Measurements from ENCODE around the gene SLAMF8. TPM values are rescaled to one million over a fixed set of nuclear protein-coding genes. Genes with fewer than 3 reads are reported as not detected.

SLAMF8 gene
- total and polyA plus RNA-seq, 7 experiments from 2014 or later, result 0.27 to 1.7 (median 1.3) TPM; not detected in 2

DNA sequence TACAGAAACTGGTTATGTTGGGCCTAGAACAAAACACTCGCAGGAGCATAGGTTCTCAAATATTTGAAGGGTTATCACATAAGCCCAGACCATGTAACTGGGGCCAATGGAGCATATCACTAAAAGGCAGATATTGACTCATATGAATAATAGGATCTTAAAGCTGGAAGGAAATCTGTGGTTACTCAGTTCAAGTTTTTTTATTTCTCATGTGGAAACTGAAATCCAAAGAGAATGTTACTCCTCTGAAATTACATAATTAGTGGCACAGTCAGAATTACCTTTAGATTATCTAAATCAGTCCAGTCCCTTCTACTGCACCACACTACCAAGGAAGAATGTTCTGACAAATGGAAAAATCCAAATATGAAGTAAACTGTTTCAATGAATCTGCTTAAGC lies 12.0 kb downstream of the SLAMF8 start:
- no peaks in the 10 kb centered on the region for H3K36me3 ChIP-seq (ENCODE audit: control insufficient read depth in 2 of 3, insufficient read depth in 3 of 3, low read length in 3 of 3)
- H3K27me3 ChIP-seq (ENCODE audit: control insufficient read depth in 2 of 2, insufficient read depth in 2 of 2, low read length in 2 of 2), result no peaks in the 10 kb centered on the region
- no peaks in the 10 kb centered on the region for H3K4me1 ChIP-seq (ENCODE audit: control insufficient read depth in 2 of 2, insufficient read depth in 2 of 2, low read length in 2 of 2)
- Mint-ChIP-seq H3K27ac (peak overlapping the region in 2 of 9 donors; percentile 6 to 53), H3K4me3 (no peak overlapping the region), H3K27me3 (peaks cover 0 to 25% (median 0%) of the 10 kb centered on the region in 5 donors), H3K4me1 (peaks cover 0 to 5% (median 0%) of the 10 kb centered on the region in 7 donors), H3K9me3 (no peaks in the 10 kb centered on the region), H3K36me3 (peaks cover 0 to 26% (median 10%) of the 10 kb centered on the region in 5 donors)
- no peak for ATAC-seq
- no peak for DNase-seq
- ChIA-PET CTCF (no interaction called here), POLR2A (no interaction called here)
- H3K4me3 ChIP-seq (ENCODE audit: low read length), result no peak overlapping the region
- intact Hi-C loops (cut with micrococcal nuclease), result no loop called here
- H3K9me3 ChIP-seq (ENCODE audit: control insufficient read depth in 2 of 3, low read length in 3 of 3), result no peaks in the 10 kb centered on the region
- no peak overlapping the region for H3K27ac ChIP-seq (ENCODE audit: low read depth, low read length)

DNA sequence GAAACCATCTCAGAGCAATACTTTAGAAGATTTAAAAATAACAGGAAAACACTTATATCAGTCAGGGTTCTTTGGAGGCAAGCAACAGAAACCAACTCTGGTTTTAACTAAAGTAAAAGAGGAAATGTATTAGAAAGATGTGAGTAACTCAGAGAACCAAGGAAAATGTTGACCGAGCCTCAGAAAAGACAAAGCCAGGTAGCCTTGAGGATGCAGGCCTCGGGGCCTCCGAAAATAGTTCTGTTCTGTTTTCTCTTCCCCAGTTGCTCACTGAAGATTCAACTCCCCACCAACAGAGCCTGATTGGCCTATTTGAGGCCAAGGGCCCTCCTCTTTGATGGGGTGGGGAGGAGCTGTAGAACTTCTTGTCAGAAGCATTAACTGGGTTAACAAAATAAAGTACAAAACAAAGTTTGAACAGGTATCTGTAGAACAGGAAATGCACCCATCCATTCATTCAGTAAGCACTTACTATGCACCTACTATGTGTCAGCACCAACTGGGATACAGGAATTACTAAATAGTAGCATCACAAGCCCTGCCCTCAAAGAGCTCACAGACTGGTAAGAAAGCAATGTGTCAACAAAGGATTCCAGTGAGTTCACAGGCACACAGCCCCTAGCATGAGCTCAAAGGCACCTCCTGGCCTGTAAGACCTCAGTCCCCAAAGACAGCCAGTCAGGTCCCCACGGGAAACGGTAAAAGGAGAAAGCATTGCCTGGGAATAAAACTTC lies 12.6 kb downstream of the SLAMF8 start:
- Mint-ChIP-seq H3K9me3 (no peaks in the 10 kb centered on the region), H3K36me3 (peaks cover 0 to 26% (median 10%) of the 10 kb centered on the region in 5 donors), H3K4me1 (peaks cover 0 to 5% (median 0%) of the 10 kb centered on the region in 7 donors), H3K4me3 (no peak overlapping the region), H3K27me3 (peaks cover 0 to 28% (median 0%) of the 10 kb centered on the region in 5 donors), H3K27ac (peak overlapping the region in 1 of 9 donors; percentile 53)
- POLR2A ChIA-PET, result no interaction called here
- CTCF ChIA-PET, result no interaction called here
- Histone ChIP-seq H3K27me3 (ENCODE audit: control insufficient read depth in 2 of 2, insufficient read depth in 2 of 2, low read length in 2 of 2) (no peaks in the 10 kb centered on the region), H3K27ac (ENCODE audit: low read depth, low read length) (no peak overlapping the region), H3K9me3 (ENCODE audit: control insufficient read depth in 2 of 3, low read length in 3 of 3) (no peaks in the 10 kb centered on the region), H3K4me1 (ENCODE audit: control insufficient read depth in 2 of 2, insufficient read depth in 2 of 2, low read length in 2 of 2) (no peaks in the 10 kb centered on the region), H3K4me3 (ENCODE audit: low read length) (no peak overlapping the region), H3K36me3 (ENCODE audit: control insufficient read depth in 2 of 3, insufficient read depth in 3 of 3, low read length in 3 of 3) (no peaks in the 10 kb centered on the region)
- ATAC-seq, result no peak
- no peak for DNase-seq
- intact Hi-C loops (cut with micrococcal nuclease), result no loop called here

DNA sequence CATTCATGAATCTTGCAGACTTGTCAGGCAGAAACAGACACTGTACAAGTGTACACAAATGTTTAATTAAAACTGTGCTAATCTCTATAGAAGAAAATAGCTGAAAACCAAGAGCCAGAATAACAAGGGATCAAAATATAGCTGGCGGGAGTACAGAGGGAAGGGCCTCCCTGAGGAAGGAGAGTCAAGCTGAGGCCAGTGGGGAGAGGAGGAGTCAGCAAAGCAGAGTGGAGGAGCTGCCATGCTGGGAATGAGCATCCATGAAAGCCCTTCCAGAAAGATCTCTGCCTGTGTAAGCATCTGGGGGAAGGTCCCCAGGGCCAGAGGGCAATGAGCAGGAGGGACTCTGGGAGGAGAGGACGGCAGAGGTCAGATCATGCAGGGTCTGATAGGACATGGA lies 15.1 kb downstream of the SLAMF8 start:
- Mint-ChIP-seq H3K36me3 (peaks cover 0 to 25% (median 5%) of the 10 kb centered on the region in 5 donors), H3K9me3 (no peaks in the 10 kb centered on the region), H3K27me3 (peaks cover 0 to 30% (median 0%) of the 10 kb centered on the region in 5 donors), H3K4me1 (peaks cover 0 to 5% (median 0%) of the 10 kb centered on the region in 7 donors), H3K4me3 (no peak overlapping the region), H3K27ac (no peak overlapping the region)
- CTCF ChIA-PET, result no interaction called here
- Histone ChIP-seq H3K36me3 (ENCODE audit: control insufficient read depth in 2 of 3, insufficient read depth in 3 of 3, low read length in 3 of 3) (no peaks in the 10 kb centered on the region), H3K4me3 (ENCODE audit: low read length) (no peak overlapping the region), H3K27ac (ENCODE audit: low read depth, low read length) (no peak overlapping the region), H3K27me3 (ENCODE audit: control insufficient read depth in 2 of 2, insufficient read depth in 2 of 2, low read length in 2 of 2) (no peaks in the 10 kb centered on the region), H3K4me1 (ENCODE audit: control insufficient read depth in 2 of 2, insufficient read depth in 2 of 2, low read length in 2 of 2) (no peaks in the 10 kb centered on the region), H3K9me3 (ENCODE audit: control insufficient read depth in 2 of 3, low read length in 3 of 3) (no peaks in the 10 kb centered on the region)
- POLR2A ChIA-PET, result interaction anchor here (0.7 kb wide), 1 partner anchor 171 kb away, joined by 3 read pairs; no protein-coding TSS in a partner anchor
- no peak for ATAC-seq
- intact Hi-C loops (cut with micrococcal nuclease), result no loop called here
- DNase-seq, result no peak

DNA sequence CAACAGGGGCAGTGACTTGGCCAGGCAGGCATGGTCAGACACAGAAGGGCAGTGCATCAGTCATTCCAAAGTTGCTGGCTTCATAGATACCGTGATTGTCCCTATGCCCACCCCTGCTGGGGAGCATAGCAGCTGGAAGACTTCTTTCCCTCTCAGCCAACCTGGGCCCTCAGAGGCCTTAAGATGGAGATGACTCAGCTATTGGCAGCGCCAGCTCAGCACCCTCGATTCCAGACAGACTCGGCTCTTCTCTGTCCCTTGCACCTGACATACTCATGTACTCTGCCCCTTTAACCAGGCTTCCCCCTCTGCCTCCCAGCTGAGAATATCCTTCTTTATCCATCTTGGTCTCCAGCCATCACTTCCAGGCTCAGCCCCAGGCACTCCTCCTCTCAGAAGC lies 16.8 kb downstream of the SLAMF8 start:
- ChIA-PET POLR2A (interaction anchor here (0.6 kb wide), 1 partner anchor 14 kb away, joined by 3 read pairs; no protein-coding TSS in a partner anchor), CTCF (no interaction called here)
- Histone ChIP-seq H3K27ac (ENCODE audit: low read depth, low read length) (no peak overlapping the region), H3K36me3 (ENCODE audit: control insufficient read depth in 2 of 3, insufficient read depth in 3 of 3, low read length in 3 of 3) (no peaks in the 10 kb centered on the region), H3K27me3 (ENCODE audit: control insufficient read depth in 2 of 2, insufficient read depth in 2 of 2, low read length in 2 of 2) (no peaks in the 10 kb centered on the region), H3K4me3 (ENCODE audit: low read length) (no peak overlapping the region), H3K9me3 (ENCODE audit: control insufficient read depth in 2 of 3, low read length in 3 of 3) (no peaks in the 10 kb centered on the region), H3K4me1 (ENCODE audit: control insufficient read depth in 2 of 2, insufficient read depth in 2 of 2, low read length in 2 of 2) (no peaks in the 10 kb centered on the region)
- H3K27me3 Mint-ChIP-seq, result peaks cover 0 to 30% (median 0%) of the 10 kb centered on the region in 5 donors
- H3K9me3 Mint-ChIP-seq, result no peaks in the 10 kb centered on the region
- intact Hi-C loops (cut with micrococcal nuclease), result no loop called here
- peak overlapping the region in 1 of 9 donors; percentile 25 for H3K27ac Mint-ChIP-seq
- no peak for ATAC-seq
- peaks cover 0 to 15% (median 0%) of the 10 kb centered on the region in 5 donors for H3K36me3 Mint-ChIP-seq
- no peak overlapping the region for H3K4me3 Mint-ChIP-seq
- DNase-seq, result no peak
- peaks cover 0 to 11% (median 0%) of the 10 kb centered on the region in 7 donors for H3K4me1 Mint-ChIP-seq

DNA sequence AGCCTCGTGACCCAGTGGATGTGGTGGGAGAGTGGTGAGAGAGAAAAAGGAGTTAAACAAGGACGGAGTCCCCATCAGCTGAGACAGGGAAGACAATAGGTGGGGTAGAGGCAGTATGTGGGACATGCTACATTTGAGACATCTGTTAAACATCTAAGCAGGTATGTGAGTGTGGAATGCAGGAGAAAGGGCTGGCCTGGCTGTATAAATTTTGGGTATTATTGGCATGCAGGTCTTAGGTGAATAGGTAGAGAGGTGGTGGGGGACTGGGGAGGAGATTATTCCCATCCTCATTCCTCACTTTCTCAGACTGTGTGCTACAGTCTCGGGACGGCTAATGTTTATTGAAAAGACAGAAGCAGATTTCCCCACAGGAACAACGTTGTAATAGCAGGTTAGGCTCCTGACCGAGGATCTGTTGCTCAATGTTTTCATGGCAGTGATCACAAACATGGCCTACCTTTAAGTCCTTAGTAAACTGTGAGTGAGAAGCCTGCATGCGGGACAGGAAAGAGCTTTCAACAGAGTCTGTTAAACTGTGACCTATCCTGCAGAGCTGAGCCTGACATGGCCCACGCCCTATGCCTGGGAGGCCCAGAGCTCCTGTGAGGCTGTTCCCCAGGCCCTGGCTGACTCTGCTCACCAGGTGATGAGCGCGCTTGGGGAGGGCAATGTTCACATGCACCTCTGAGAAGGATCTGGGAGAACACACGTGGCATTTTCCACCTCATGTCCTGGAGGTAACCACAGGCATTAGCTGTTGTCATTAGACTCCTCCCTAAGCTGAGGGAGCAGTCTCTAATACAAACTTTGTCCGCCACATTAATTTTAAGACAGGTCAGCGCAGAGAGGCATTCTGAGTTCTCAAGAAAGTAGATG lies 19.3 kb downstream of the SLAMF8 start:
- H3K4me3 ChIP-seq (ENCODE audit: low read length), result no peak overlapping the region
- ChIA-PET POLR2A (no interaction called here), CTCF (no interaction called here)
- peak overlapping the region in 3 of 9 donors; percentile 44 to 54 (median 54) for H3K27ac Mint-ChIP-seq
- H3K27ac ChIP-seq (ENCODE audit: low read depth, low read length), result no peak overlapping the region
- peaks cover 0 to 8% (median 0%) of the 10 kb centered on the region in 5 donors for H3K36me3 Mint-ChIP-seq
- peaks cover 0 to 36% (median 0%) of the 10 kb centered on the region in 5 donors for H3K27me3 Mint-ChIP-seq
- H3K4me3 Mint-ChIP-seq, result no peak overlapping the region
- H3K4me1 Mint-ChIP-seq, result peaks cover 0 to 11% (median 0%) of the 10 kb centered on the region in 7 donors
- H3K36me3 ChIP-seq (ENCODE audit: control insufficient read depth in 2 of 3, insufficient read depth in 3 of 3, low read length in 3 of 3), result no peaks in the 10 kb centered on the region
- ATAC-seq (no peak), DNase-seq (no peak)
- H3K9me3 ChIP-seq (ENCODE audit: control insufficient read depth in 2 of 3, low read length in 3 of 3), result no peaks in the 10 kb centered on the region
- intact Hi-C loops (cut with micrococcal nuclease), result no loop called here
- H3K27me3 ChIP-seq (ENCODE audit: control insufficient read depth in 2 of 2, insufficient read depth in 2 of 2, low read length in 2 of 2), result no peaks in the 10 kb centered on the region
- H3K9me3 Mint-ChIP-seq, result no peaks in the 10 kb centered on the region
- no peaks in the 10 kb centered on the region for H3K4me1 ChIP-seq (ENCODE audit: control insufficient read depth in 2 of 2, insufficient read depth in 2 of 2, low read length in 2 of 2)

DNA sequence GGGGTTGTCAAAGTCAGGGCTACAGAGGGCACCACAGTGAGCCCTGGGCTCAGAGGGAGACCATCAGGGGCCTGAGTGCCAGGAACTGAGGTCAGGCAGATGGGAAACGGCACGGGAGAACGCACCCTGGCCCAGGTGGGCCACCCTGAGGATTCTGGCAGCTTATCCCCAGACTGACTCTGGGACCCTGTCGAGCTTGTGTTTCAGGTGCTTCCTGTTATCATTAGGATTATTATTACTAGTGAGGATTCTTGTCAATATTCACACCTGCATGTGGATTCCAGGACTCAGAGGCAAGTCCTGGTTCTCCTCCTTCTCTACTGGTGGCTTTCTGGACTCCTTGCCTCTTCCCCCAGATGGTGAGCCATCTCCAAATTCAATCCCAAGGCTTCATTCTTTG lies 20.6 kb downstream of the SLAMF8 start:
- Histone ChIP-seq H3K27ac (ENCODE audit: low read depth, low read length) (no peak overlapping the region), H3K27me3 (ENCODE audit: control insufficient read depth in 2 of 2, insufficient read depth in 2 of 2, low read length in 2 of 2) (no peaks in the 10 kb centered on the region), H3K36me3 (ENCODE audit: control insufficient read depth in 2 of 3, insufficient read depth in 3 of 3, low read length in 3 of 3) (no peaks in the 10 kb centered on the region), H3K9me3 (ENCODE audit: control insufficient read depth in 2 of 3, low read length in 3 of 3) (no peaks in the 10 kb centered on the region), H3K4me3 (ENCODE audit: low read length) (no peak overlapping the region), H3K4me1 (ENCODE audit: control insufficient read depth in 2 of 2, insufficient read depth in 2 of 2, low read length in 2 of 2) (no peaks in the 10 kb centered on the region)
- no peak overlapping the region for H3K27ac Mint-ChIP-seq
- H3K9me3 Mint-ChIP-seq, result peaks cover 0 to 1% (median 0%) of the 10 kb centered on the region in 11 donors
- no peak for DNase-seq
- H3K4me1 Mint-ChIP-seq, result peaks cover 0 to 18% (median 6%) of the 10 kb centered on the region in 7 donors
- ATAC-seq, result no peak
- CTCF ChIA-PET, result no interaction called here
- intact Hi-C loops (cut with micrococcal nuclease), result no loop called here
- H3K36me3 Mint-ChIP-seq, result peaks cover 0 to under 1% (median 0%) of the 10 kb centered on the region in 5 donors
- H3K27me3 Mint-ChIP-seq, result peaks cover 0 to 43% (median 0%) of the 10 kb centered on the region in 5 donors
- no peak overlapping the region for H3K4me3 Mint-ChIP-seq
- POLR2A ChIA-PET, result no interaction called here
